IPS-18c (cell line): ENCODE results near the gene SYNPR.

Source experiments
- H3K4me3 ChIP-seq: 2 replicates; pipeline ENCODE4 v1.7.0; 2013; ENCODE audit warnings: low read depth, mild to moderate bottlenecking, low read length, moderate library complexity; ENCODE audit not compliant: insufficient read depth
- H3K9me3 ChIP-seq: one replicate; pipeline ENCODE4 v1.6.1; 2013; ENCODE audit warnings: mild to moderate bottlenecking, low read length, moderate library complexity; ENCODE audit not compliant: control insufficient read depth, insufficient read depth

Gene SYNPR

GRCh38 chr3:63654931-63655330 lies 376.8 kb downstream of the SYNPR start:
- H3K9me3 ChIP-seq, result no peaks in the 10 kb centered on the region
- no peak overlapping the region for H3K4me3 ChIP-seq

- H3K9me3 ChIP-seq, result no peaks in the 10 kb centered on the region
- H3K4me3 ChIP-seq, result no peak overlapping the region
Observed at GRCh38 chr3:63655519-63655918, 377.4 kb downstream of the SYNPR start.

- Histone ChIP-seq H3K9me3 (no peaks in the 10 kb centered on the region), H3K4me3 (no peak overlapping the region)
Observed at GRCh38 chr3:63656786-63657185, 378.7 kb downstream of the SYNPR start.

- Histone ChIP-seq H3K4me3 (no peak overlapping the region), H3K9me3 (no peaks in the 10 kb centered on the region)
Observed at GRCh38 chr3:63661242-63661641, 383.1 kb downstream of the SYNPR start.

- Histone ChIP-seq H3K9me3 (no peaks in the 10 kb centered on the region), H3K4me3 (no peak overlapping the region)
Observed at GRCh38 chr3:63662011-63662410, 383.9 kb downstream of the SYNPR start.

- no peak overlapping the region for H3K4me3 ChIP-seq
- no peaks in the 10 kb centered on the region for H3K9me3 ChIP-seq
Observed at GRCh38 chr3:63662500-63662899, 384.4 kb downstream of the SYNPR start.
